ENCODE data around the gene ZFP62. TPM values are rescaled to one million over a fixed set of nuclear protein-coding genes. Genes with fewer than 3 reads are reported as not detected.

ZFP62 gene
- total RNA-seq, 4 donors from 2014 or later: 17.7 to 22.8 (median 20.5) TPM

- H3K36me3 ChIP-seq: peaks cover 0 to 12% (median 3%) of the 10 kb centered on the region in 4 donors
- H3K4me1 ChIP-seq: peaks cover 45 to 52% (median 50%) of the 10 kb centered on the region in 4 donors
- no peaks in the 10 kb centered on the region for H3K27me3 ChIP-seq
- H3K4me3 ChIP-seq: peak overlapping the region; percentile 68 to 83 (median 75)
- peak overlapping the region; percentile 96 to 100 (median 98) for H3K27ac ChIP-seq (replicated peaks in 1 of 4)
- no peaks in the 10 kb centered on the region for H3K9me3 ChIP-seq
- DNase-seq (ENCODE audit: extremely low spot score): no peak
- intact Hi-C loops (cut with DNase I): no loop called here
- 20% methylated on average over 10 of the region's 30 CpGs for WGBS
- TF ChIP-seq POLR2AphosphoS5 (IDR thresholded peaks at IDR 0.05) (no peak), POLR2A (IDR thresholded peaks at IDR 0.05; ENCODE audit: low read depth) (no peak), CTCF (IDR thresholded peaks at IDR 0.05) (no peak), EP300 (IDR thresholded peaks at IDR 0.05) (no peak)
Observed at GRCh38 chr5:180810959-180811622, 50.0 kb downstream of the ZFP62 start.

- Histone ChIP-seq H3K27me3 (no peaks in the 10 kb centered on the region), H3K9me3 (no peaks in the 10 kb centered on the region), H3K27ac (replicated peaks in 1 of 4) (peak overlapping the region; percentile 96 to 100 (median 98)), H3K4me3 (peak overlapping the region; percentile 68 to 83 (median 75)), H3K4me1 (peaks cover 50 to 56% (median 53%) of the 10 kb centered on the region in 4 donors), H3K36me3 (peaks cover 0 to 12% (median 3%) of the 10 kb centered on the region in 4 donors)
- DNase-seq (ENCODE audit: extremely low spot score): peak; percentile 99
- peak; percentile 29 for TF ChIP-seq POLR2A (IDR thresholded peaks at IDR 0.05; ENCODE audit: low read depth)
- TF ChIP-seq POLR2AphosphoS5 (IDR thresholded peaks at IDR 0.05): peak; percentile 70 to 92
- no peak for TF ChIP-seq EP300 (IDR thresholded peaks at IDR 0.05)
- intact Hi-C loops (cut with DNase I): no loop called here
- under 1% methylated on average over 34 of the region's 66 CpGs for WGBS
Observed at GRCh38 chr5:180810210-180810958, 50.7 kb downstream of the ZFP62 start.

GRCh38 chr5:180809403-180810209, 51.5 kb downstream of the ZFP62 start:
- Histone ChIP-seq H3K9me3 (no peaks in the 10 kb centered on the region), H3K36me3 (peaks cover 0 to 12% (median 5%) of the 10 kb centered on the region in 4 donors), H3K27me3 (no peaks in the 10 kb centered on the region), H3K4me1 (peaks cover 52 to 64% (median 60%) of the 10 kb centered on the region in 4 donors), H3K27ac (replicated peaks in 1 of 4) (peak overlapping the region; percentile 96 to 100 (median 98)), H3K4me3 (peak overlapping the region; percentile 68 to 83 (median 75))
- no peak for TF ChIP-seq EP300 (IDR thresholded peaks at IDR 0.05)
- TF ChIP-seq POLR2AphosphoS5 (IDR thresholded peaks at IDR 0.05): peak in 1 of 2 donors; percentile 35
- intact Hi-C loops (cut with DNase I): no loop called here
- WGBS: 3% methylated on average over 38 of the region's 40 CpGs
- DNase-seq (ENCODE audit: extremely low spot score): peak; percentile 98

- no peak for DNase-seq (ENCODE audit: extremely low spot score)
- peak overlapping the region; percentile 68 to 83 (median 75) for H3K4me3 ChIP-seq
- no peaks in the 10 kb centered on the region for H3K27me3 ChIP-seq
- intact Hi-C loops (cut with DNase I): no loop called here
- peaks cover 0 to 12% (median 6%) of the 10 kb centered on the region in 4 donors for H3K36me3 ChIP-seq
- H3K9me3 ChIP-seq: no peaks in the 10 kb centered on the region
- TF ChIP-seq EP300 (IDR thresholded peaks at IDR 0.05) (no peak), POLR2AphosphoS5 (IDR thresholded peaks at IDR 0.05) (no peak), CTCF (IDR thresholded peaks at IDR 0.05) (no peak), POLR2A (IDR thresholded peaks at IDR 0.05; ENCODE audit: low read depth) (no peak)
- peak overlapping the region; percentile 96 to 100 (median 98) for H3K27ac ChIP-seq (replicated peaks in 1 of 4)
- H3K4me1 ChIP-seq: peaks cover 63 to 75% (median 71%) of the 10 kb centered on the region in 4 donors
- 79% methylated on average over 5 of the region's 5 CpGs for WGBS
Observed at GRCh38 chr5:180808461-180809000, 52.5 kb downstream of the ZFP62 start.

- H3K27ac ChIP-seq (replicated peaks in 1 of 4): peak overlapping the region; percentile 96 to 100 (median 98)
- no peaks in the 10 kb centered on the region for H3K9me3 ChIP-seq
- peaks cover 69 to 81% (median 78%) of the 10 kb centered on the region in 4 donors for H3K4me1 ChIP-seq
- TF ChIP-seq POLR2AphosphoS5 (IDR thresholded peaks at IDR 0.05) (no peak), EP300 (IDR thresholded peaks at IDR 0.05) (no peak), CTCF (IDR thresholded peaks at IDR 0.05) (no peak), POLR2A (IDR thresholded peaks at IDR 0.05; ENCODE audit: low read depth) (no peak)
- WGBS: 52% methylated on average over 6 of the region's 6 CpGs
- peak overlapping the region; percentile 68 to 83 (median 75) for H3K4me3 ChIP-seq
- DNase-seq (ENCODE audit: extremely low spot score): no peak
- H3K36me3 ChIP-seq: peaks cover 0 to 12% (median 6%) of the 10 kb centered on the region in 4 donors
- intact Hi-C loops (cut with DNase I): no loop called here
- H3K27me3 ChIP-seq: no peaks in the 10 kb centered on the region
Observed at GRCh38 chr5:180807654-180808414, 53.2 kb downstream of the ZFP62 start.
